ENCODE measurements around the gene UMOD.
"Not testable (repeated sequence)": the region's sequence is repeated elsewhere in the genome, so short reads cannot be mapped to it uniquely, and the experiment has no call there.

UMOD gene

DNA sequence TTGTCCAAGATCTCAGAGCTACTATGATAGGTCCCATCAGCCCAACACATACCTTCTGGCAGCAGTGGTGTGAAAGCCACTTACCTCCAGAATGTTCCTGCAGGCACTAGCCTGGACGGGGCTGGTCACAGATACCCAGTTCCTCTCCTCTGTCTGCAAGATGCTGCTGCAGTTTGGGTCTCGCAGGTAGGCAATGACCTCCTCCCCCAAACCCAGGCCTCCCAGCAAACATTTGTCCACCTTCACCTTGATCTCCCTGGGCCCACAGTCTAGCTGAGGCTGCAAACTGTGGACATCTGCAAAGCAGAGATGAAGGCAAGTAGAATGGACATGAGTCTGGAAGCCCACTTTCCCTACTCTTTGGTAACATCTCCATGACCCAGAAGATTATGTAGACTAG is 32.3 kb downstream of the UMOD start:
- DNase-seq: no peak

DNA sequence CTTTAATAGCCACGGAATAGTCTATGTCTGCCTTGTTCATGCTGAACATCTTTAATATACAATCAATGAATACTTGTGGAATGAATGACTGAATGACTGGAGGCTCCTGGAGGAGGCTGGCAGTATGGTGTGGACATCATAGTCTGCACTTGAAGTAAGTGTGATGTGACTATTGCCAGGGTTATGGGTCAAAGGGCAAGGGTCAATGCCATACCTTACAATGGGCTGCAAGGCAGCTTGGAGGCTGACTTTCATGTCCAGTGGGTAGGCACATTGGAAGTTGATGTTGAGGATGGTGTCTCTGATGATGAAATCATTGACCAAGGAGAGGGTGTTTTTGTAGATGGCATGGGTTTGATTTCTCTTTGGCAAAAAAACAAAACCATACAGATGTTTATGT is 33.1 kb downstream of the UMOD start:
- no peak for DNase-seq

DNA sequence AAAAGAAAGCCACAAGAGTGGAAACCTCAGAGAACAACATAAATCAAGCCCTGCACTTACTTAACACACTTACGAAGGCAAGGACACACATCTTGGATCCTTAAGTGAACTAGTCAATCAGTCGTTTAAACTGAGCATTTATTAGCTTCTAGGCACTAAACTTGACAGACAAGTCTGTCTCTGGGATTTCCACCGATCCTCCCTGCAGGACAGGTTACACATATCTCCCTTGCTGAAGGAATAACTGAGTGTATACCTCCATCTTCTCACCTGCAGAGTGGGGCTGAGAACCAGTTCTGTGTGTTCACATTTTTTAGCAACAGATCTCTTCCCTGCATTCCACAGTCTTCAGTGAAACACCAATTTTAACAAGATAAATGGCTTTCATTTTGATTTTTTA is 34.1 kb downstream of the UMOD start:
- DNase-seq: no peak

DNA sequence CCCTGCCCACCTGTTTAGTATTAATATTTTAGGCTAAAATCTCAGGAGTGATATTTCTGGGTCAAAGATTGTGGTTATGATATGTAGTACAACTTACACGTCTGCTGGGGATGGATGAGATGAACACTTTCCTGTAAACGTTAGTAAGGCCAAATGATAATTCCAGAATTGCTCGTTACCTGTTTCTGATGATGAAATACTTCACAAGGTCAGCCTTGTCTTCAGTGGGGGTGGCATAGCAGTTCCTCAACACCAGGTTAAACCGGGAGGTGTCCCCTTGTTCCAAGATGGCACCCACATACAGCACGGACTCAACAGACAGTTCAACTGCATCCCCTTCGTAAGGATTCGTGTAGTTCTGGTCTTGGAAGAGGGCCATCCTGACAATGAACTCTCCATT is 34.5 kb downstream of the UMOD start:
- no peak for DNase-seq

DNA sequence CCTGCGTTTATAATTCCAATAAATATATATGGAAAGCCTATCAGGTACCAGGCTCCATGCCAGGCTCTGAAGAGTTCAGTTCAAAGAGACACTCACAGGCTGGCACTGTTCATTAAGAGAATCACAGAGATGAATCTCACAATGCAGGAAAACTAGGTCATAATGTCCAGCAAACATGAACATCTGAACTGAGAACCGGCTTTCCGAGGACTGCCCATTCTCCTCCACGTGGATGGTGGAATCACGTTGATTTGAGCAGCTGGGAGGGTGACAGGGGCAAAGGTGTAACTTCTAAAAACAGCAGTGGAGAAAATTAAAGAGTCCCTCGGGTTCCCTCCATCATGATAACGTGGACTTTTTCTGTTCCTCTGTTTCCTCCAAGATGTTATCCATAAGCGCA is 35.4 kb downstream of the UMOD start:
- no peak for DNase-seq

DNA sequence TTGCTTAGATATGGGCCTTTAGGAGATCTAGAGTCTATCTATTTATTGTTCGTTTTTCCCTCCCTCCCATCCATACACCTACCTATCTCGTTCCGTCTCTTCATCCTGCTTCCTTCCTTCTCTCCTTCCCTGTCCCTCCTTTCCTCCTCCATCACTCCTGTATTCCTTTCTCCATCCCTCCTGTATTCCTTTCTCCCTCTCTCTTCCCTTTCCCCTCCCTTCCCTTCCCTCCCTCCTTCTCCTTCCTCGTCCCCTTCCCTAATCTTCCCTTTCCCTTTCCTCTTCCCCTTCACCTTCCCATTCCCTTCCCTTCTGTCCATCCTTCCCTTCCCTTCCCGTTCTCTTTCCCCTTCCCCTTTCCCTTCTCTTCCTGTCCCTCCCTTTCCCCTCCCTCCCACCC is 35.8 kb downstream of the UMOD start:
- DNase-seq: no peak

DNA sequence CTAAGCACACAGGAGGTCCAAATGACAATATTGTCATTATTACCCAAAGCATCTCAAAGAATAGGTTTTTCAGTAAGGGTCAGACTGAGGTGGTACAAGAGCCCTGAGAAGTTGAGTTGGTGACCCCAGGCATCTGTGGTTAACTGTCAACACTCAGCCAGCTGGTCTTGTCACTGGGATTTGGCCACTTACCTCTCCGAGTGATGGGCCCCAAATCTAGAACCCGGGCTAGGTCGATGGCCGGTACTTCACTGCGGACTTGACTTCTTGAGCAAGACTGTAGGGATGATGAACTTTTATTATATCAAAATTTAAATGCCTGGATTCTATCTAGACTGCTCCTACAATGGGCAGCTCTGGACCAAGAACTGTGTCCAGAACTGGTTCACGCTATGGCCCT is 36.8 kb downstream of the UMOD start:
- no peak for DNase-seq

DNA sequence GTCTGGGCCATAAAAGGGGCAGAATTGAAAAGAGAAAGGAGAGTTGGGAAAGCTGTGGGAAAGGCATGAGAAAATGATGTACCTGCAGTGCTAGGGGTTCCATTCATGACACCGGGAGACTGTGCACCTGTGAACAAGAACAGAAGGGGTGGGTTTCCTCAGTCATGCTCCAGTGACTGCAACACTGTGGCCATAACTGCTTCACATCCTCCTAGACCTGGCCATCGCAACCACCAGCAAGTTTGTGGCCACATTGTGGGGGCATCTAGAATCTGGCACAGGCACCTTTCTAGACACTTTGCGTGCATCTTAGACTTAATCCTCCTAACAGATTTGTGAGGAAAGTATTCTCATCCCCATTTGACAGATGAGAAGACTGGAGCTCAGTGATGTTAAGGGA is 37.9 kb downstream of the UMOD start:
- no peak for DNase-seq

DNA sequence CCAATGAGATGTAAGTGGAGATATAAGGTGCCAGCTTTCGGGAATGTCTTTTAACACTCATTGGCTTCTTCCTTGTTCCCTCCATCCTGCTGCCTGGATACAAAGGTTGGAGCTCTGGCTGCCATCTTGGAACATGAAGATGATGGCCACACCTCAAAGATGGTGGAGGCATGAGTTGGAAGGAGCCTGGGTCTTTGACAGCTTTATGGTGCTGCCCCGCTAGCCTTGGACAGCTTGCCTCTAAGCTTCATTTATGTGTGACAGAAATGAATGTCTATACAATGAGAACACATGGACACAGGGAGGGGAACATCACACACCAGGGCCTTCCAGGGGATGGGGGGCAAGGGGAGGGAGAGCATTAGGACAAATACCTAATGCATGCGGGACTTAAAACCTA is 38.8 kb downstream of the UMOD start:
- no peak for DNase-seq

DNA sequence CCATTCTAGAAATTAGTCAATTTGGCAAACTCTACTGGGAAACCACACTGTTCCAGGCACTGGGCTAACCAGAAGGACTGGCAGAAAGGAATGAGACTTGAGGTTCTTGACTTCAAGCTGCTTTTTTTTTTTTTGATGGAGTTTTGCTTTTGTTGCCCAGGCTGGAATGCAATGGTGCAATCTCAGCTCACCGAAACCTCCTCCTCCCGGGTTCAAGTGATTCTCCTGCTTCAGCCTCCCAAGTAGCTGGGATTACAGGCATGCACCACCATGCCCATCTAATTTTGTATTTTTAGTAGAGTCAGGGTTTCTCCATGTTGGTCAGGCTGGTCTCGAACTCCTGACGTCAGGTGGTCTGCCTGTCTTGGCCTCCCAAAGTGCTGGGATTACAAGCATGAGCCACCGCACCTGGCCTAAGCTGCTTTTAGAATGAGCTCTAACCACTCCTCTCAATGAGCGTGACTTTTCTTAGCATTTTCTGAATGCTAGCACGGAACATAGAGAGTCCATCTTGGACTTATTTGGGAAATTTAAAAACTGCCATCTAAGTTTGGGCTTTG is 39.9 kb downstream of the UMOD start:
- DNase-seq: not testable (repeated sequence)

DNA sequence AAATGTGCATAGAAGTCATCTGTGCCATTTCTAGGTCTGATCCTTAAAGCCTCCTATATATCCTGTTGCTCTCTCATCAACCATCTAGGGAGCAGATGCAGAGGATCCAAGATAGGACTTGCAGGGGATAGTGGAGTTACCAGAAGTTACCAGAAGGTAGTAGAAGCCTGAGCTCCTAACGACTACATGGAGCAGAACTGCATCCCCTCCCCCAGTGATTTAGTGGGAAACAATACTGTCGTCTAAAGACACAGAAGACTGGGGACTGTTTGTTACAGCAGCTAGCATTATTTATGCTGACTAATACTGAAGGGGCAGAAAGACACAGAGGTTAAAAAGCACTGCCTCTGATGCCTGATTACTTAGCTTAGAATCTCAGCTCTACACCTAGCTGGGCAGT is 41.0 kb downstream of the UMOD start:
- no peak for DNase-seq

DNA sequence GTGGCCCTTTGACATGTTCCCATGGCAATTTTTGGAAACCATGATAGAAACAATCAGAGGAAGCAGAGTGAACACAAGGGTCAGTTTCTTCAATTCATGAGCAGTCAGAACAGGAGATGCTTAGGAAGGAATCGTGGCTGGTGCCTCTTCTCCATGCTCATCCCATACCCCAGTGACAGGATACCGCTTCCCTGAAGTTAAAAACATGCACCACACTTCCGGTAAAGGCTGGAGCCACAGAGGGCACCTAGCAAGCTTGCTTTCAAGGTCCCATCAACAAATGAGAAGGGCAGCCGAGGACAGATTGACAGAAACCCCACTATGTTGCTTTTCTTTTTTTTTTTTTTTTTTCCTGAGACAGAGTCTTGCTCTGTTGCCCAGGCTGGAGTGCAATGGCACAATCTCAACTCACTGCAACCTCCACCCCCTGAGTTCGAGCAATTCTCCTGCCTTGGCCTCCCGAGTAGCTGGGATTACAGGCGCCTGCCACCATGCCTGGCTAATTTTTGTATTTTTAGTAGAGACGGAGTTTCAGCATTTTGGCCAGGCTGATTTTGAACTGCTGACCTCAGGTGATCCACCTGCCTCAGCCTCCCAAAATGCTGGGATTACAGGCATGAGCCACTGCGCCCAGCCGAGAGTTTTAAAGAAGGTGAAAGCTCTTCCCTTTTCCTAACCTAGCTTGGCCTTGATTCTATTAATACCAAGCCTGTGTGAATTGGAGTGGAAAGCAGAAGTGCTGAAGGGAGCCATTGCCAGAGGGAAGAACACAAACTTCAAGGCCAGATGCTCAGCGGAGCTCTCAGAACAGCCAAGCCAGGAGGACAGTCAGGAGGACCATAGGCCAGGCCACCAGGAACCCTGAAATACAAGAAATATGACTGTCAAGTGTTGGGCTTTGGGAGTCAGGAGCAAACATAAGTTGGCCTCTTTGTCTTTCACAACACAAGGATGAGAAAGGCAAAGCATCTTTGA is 41.8 kb downstream of the UMOD start:
- DNase-seq: no peak

DNA sequence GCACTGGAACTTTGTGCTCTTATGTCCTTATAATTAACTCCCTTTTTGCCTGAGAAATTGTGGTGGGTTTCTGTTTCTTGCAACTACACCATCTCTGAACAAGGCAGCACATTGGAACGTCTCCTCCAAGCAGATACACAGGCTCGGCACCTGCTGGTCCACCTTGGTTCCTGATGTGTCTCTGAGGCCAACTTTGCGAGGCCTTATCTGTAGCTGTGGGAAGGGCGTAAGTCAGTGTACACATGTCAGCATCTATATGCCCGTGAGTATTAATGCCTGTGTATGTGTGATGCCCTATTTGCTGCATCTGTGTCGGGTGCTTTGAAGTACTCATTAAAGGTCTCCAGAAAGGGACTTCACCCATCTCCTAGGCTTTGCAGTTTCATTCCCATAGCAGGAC is 42.7 kb downstream of the UMOD start:
- DNase-seq: no peak

DNA sequence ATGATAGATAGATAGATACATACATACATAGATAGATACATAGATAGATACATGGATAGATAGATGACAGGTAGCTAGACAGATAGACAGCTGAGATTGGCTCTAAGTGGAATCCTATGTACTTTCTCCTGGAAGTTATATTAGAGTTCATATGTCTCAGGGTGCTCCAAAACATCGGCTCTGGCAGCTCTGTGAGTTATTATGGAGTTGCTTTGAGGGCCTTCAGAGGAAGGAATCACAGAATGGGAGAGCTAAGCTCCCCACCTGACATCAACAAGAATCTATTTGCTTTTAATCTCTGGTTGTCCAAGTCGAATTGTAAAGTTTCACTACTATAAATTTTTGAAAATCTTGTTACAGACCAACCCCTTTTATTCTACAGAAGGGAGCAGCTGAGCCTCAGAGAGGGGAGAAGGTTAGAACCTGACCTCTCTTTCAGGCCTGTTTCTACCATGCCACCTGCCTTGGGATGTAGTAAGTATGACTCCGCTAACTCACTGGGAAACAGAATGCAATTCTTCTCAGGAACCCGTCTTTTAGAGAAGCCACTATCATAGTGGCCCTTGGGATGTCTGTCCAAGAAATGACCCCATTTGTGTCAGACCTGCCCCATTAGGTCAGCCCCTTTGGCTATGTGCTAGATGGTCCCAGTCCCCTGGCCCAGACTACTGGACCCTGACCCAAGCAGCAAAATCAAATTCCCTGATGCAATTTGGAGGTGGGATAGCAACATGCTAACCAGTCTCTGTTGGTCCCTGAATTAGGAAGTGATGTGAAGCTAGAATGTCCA is 43.5 kb downstream of the UMOD start:
- no peak for DNase-seq

DNA sequence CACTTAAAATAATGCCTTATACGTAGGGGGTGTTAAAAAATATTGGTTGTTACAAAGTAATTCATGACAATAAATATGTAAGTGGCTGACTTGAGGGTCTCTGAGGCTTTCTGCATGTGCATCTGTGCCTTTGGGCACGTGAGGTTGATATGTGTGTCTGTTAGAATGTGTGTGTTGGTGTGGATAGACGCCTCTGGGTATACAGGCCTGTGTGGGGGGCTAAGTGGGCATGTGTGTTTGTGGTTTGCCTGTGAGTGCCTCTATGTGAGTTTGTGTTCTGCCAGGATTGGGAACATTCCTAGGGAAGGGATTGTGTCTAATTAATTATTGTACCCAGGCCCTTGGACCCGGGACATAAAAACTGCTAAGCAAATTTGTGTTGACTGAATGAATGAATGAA is 44.2 kb downstream of the UMOD start:
- no peak for DNase-seq

DNA sequence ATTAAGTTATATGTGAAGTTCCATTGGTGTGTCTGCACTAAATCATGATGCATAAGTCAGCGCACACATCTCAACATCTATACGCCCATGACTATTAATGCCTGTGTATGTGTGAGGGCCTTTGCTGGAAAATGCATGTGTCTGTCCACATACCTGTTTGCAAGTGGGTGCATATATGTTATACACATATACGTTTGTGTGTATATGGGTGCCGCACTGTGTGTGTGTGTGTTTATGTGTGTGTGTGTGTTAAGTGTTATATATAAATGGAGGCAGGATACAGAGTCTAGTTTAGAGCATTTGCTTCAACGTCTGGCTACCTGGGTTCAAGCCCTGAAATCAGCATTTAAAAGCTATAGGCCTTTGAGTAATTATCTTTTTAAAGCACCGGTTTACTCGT is 44.7 kb downstream of the UMOD start:
- no peak for DNase-seq

DNA sequence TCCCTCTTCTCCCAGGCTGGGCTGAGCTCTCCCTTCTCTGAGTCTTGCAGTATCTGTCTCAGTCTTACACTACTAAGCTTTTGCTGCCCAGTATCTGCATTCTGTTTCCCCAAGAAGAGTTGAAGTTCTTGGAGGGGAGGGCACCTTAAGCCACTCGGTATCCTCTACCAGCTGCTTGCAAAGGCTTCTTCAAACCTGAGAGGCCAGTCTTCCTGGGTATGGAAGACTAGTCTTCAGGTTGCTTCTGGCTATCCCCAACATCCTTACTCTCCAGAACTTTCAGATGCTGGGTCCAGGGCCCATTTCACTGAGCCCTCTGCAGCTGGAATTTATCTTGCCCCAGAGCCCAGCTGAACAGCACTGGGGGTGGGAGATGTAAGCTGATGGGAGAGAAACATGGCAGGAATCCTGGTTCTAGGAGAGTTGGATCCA is 45.3 kb downstream of the UMOD start:
- no peak for DNase-seq

DNA sequence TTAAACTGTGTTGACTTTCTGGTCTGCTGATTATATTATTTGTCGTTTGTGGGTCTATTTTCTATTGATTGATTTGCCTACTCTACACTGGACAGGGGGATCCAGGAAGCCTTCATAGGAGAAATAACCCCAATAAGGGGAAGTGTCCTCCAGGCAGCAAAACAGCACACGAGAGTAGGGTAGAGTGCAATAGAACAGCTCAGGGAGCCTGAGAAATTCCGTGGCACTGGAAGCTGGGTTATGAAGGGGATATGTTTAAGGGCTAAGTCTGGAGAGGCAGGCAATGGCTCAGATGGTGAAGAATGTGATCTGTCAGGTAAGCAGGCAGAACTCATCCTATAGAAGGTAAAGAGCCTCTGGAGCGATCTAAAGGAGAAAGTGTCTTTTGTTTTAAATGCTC is 46.1 kb downstream of the UMOD start:
- no peak for DNase-seq

DNA sequence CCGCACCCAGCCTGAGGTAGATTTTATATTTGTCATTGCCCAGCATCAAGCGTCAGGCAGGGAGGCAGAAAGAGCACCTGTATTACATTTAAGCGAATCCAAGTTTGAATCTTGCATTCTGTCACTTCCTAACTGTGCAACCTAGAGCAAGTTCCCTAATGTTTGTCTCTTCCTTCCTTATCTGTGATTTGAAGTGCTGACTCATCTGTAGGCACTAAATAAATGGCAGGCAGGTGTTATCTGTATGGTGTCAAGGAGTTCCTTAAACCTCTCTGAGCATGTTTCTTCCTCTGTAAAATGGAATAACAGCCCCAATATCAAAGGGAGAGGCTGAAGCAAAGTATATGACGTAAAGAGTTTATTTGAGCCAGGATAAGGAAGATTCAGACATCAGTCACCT is 49.5 kb downstream of the UMOD start:
- no peak for DNase-seq

DNA sequence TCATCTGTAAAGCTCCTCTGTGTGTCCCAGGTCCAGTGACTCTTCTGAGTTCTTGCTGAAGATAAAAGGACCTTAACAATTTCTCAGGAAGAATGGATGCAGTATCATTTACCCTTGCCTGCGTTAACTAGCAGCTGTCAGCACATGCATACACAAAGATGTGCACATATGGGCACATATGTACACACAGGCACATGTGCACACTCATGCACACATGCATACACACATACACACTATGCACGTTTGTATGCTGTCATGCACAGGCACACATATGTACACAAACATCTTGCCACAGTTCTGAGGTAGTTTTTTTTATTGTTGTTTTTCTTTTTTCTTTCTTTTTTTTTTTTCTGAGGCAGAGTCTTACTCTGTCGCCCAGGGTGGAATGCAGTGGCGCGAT is 50.1 kb downstream of the UMOD start:
- DNase-seq: no peak

DNA sequence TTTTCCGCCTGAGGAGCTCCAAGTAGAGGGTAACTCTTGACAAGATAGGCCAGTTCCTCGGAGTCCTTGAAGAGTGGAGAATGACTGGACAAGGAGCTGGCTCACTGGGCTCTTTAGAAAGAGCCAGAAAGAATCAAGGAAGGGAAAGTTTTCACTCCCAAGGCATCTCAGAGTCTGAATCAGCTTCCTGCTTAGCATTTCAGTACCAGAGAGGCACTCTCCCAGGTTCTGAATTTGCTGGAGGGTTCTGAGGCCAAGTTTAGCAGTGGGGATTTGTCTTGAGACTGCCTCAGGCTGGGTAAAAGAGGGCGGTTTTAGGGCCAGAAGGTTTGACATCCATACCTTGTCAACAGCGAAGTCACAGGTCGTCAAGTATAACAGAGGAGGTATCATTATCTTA is 50.7 kb downstream of the UMOD start:
- no peak for DNase-seq

DNA sequence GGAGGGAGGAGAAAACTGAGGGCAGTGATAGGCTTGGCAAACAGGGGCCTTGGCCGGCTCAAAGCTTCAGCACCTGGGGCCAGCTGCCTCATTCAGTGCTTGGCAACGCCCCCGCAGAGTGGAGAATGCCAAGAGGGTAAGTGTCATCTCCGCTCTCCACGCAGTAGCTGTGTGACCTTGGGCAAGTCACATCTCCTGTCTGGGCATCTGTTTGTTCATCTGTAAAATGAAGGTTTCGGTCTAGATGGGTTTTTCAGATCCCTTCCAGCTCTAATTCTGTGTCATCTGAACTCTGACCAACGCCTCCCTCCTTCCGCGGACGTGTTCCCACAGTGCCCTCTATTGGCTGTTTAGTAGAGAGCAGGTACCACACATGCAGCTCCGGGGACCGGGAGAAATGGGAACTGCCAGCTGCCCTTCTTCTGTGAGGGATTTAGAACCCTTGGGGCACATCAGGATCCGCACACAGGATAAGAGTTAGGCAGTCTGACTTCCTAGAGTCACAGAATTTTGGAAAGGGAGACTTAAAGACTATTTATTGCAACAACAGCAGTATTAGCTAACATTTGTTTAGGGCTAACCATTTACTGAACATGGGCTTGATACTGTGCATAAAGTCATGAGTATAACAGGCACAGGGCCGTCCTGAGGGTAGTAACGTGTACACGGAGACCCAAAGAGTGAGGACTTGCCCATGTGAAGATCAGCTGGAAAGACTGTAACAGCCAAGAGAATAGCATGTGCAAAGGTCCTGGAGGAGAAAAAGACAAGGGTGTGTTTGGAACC is 52.0 kb downstream of the UMOD start:
- DNase-seq: no peak

DNA sequence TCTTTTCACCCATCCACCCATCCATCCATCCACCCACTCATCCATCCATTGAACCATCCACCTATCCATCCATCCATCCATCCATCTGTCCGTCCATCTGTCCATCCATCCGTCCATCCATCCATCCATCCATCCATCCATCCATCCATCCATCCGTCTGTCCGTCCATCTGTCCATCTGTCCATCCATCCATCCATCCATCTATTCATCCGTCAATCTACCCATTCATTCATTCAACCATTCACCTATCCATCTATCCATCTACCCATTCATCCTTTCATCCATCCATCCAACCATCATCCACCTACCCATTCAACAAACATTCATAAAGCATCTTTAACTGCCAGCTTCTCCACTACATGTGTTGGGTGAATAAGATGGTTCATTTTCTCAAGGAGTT is 54.1 kb downstream of the UMOD start:
- DNase-seq: no peak
